ENCODE data around the gene DEPDC4. TPM values are rescaled to one million over a fixed set of nuclear protein-coding genes. Genes with fewer than 3 reads are reported as not detected.

Gene DEPDC4
- total RNA-seq, 3 donors from 2014 or later (not counting 1 experiment from before 2014, with no cell fraction given), result 0.16 TPM; not detected in 2

GRCh38 chr12:100214518-100214917 lies 52.4 kb downstream of the DEPDC4 start:
- no peak for DNase-seq
- peaks cover 63% of the 10 kb centered on the region for H3K36me3 ChIP-seq (ENCODE audit: control insufficient read depth, insufficient read depth, low read length)
- H3K27me3 ChIP-seq (ENCODE audit: control insufficient read depth, insufficient read depth, low read length), result no peaks in the 10 kb centered on the region
- no peaks in the 10 kb centered on the region for H3K9me3 ChIP-seq (ENCODE audit: control insufficient read depth, insufficient read depth, low read length)
- no peak overlapping the region for H3K27ac Mint-ChIP-seq
- no peaks in the 10 kb centered on the region for H3K27me3 Mint-ChIP-seq (ENCODE audit: low read depth in 2 of 2)
- peaks cover 9% of the 10 kb centered on the region for H3K36me3 Mint-ChIP-seq
- no peak for TF ChIP-seq CTCF (IDR thresholded peaks at IDR 0.05)
- H3K27ac ChIP-seq (ENCODE audit: low read length), result no peak overlapping the region
- H3K4me1 Mint-ChIP-seq, result no peaks in the 10 kb centered on the region
- H3K4me1 ChIP-seq (ENCODE audit: control insufficient read depth, insufficient read depth, low read length), result no peaks in the 10 kb centered on the region
- ATAC-seq, result no peak
- intact Hi-C loops (cut with micrococcal nuclease), result no loop called here
- H3K9me3 Mint-ChIP-seq, result no peaks in the 10 kb centered on the region
- whole genome bisulfite sequencing (ENCODE audit: insufficient coverage), result 100% methylated on average over 1 of the region's 2 CpGs
- no peak overlapping the region for H3K4me3 Mint-ChIP-seq
- H3K4me3 ChIP-seq (ENCODE audit: low read length), result no peak overlapping the region

- WGBS (ENCODE audit: insufficient coverage), result 96% methylated on average over 5 of the region's 5 CpGs
- H3K27me3 Mint-ChIP-seq (ENCODE audit: low read depth in 2 of 2), result no peaks in the 10 kb centered on the region
- Histone ChIP-seq H3K36me3 (ENCODE audit: control insufficient read depth, insufficient read depth, low read length) (peaks cover 66% of the 10 kb centered on the region), H3K9me3 (ENCODE audit: control insufficient read depth, insufficient read depth, low read length) (no peaks in the 10 kb centered on the region), H3K27me3 (ENCODE audit: control insufficient read depth, insufficient read depth, low read length) (no peaks in the 10 kb centered on the region), H3K4me1 (ENCODE audit: control insufficient read depth, insufficient read depth, low read length) (no peaks in the 10 kb centered on the region), H3K4me3 (ENCODE audit: low read length) (no peak overlapping the region), H3K27ac (ENCODE audit: low read length) (no peak overlapping the region)
- DNase-seq (no peak), ATAC-seq (no peak)
- no peaks in the 10 kb centered on the region for H3K9me3 Mint-ChIP-seq
- TF ChIP-seq CTCF (IDR thresholded peaks at IDR 0.05), result no peak
- H3K36me3 Mint-ChIP-seq, result peaks cover 9% of the 10 kb centered on the region
- no peaks in the 10 kb centered on the region for H3K4me1 Mint-ChIP-seq
- no peak overlapping the region for H3K27ac Mint-ChIP-seq
- no peak overlapping the region for H3K4me3 Mint-ChIP-seq
- intact Hi-C loops (cut with micrococcal nuclease), result no loop called here
Measured at GRCh38 chr12:100213016-100213891, 53.6 kb downstream of the DEPDC4 start.

- Histone ChIP-seq H3K27me3 (ENCODE audit: control insufficient read depth, insufficient read depth, low read length) (no peaks in the 10 kb centered on the region), H3K36me3 (ENCODE audit: control insufficient read depth, insufficient read depth, low read length) (peaks cover 68% of the 10 kb centered on the region), H3K4me3 (ENCODE audit: low read length) (no peak overlapping the region), H3K9me3 (ENCODE audit: control insufficient read depth, insufficient read depth, low read length) (no peaks in the 10 kb centered on the region), H3K4me1 (ENCODE audit: control insufficient read depth, insufficient read depth, low read length) (no peaks in the 10 kb centered on the region), H3K27ac (ENCODE audit: low read length) (no peak overlapping the region)
- Mint-ChIP-seq H3K27me3 (ENCODE audit: low read depth in 2 of 2) (no peaks in the 10 kb centered on the region), H3K4me3 (no peak overlapping the region), H3K27ac (no peak overlapping the region), H3K4me1 (no peaks in the 10 kb centered on the region), H3K9me3 (no peaks in the 10 kb centered on the region), H3K36me3 (peaks cover 9% of the 10 kb centered on the region)
- ATAC-seq, result no peak
- WGBS (ENCODE audit: insufficient coverage), result no CpG with 5 or more reads among the region's 2 CpGs
- no peak for DNase-seq
- no peak for TF ChIP-seq CTCF (IDR thresholded peaks at IDR 0.05)
- intact Hi-C loops (cut with micrococcal nuclease), result no loop called here
Measured at GRCh38 chr12:100211698-100212097, 55.2 kb downstream of the DEPDC4 start.

Data from natural killer cell (primary cell).